HG02610 (cell line): ENCODE results near the gene SPTBN1.

ENCODE experiments used
- ATAC-seq: cut with Tn5 transposase; IDR thresholded peaks from one replicate; pipeline ENCODE4 v1.9.1; 2021; ENCODE audit warnings: mild to moderate bottlenecking, moderate library complexity; ENCODE audit not compliant: unreplicated experiment

The SPTBN1 gene

GRCh38 chr2:54570925-54571694, 115.0 kb downstream of the SPTBN1 start:
- ATAC-seq, result peak; percentile 64

GRCh38 chr2:54572262-54572635, 116.1 kb downstream of the SPTBN1 start:
- ATAC-seq, result peak; percentile 12

GRCh38 chr2:54572636-54573536, 116.8 kb downstream of the SPTBN1 start:
- no peak for ATAC-seq

GRCh38 chr2:54573537-54573919, 117.4 kb downstream of the SPTBN1 start:
- no peak for ATAC-seq

- peak; percentile 24 for ATAC-seq
Observed at GRCh38 chr2:54574107-54574859, 118.2 kb downstream of the SPTBN1 start.

GRCh38 chr2:54574860-54575247, 118.7 kb downstream of the SPTBN1 start:
- no peak for ATAC-seq

GRCh38 chr2:54575379-54575888, 119.3 kb downstream of the SPTBN1 start:
- ATAC-seq, result no peak

- ATAC-seq, result no peak
Observed at GRCh38 chr2:54577035-54577434, 120.9 kb downstream of the SPTBN1 start.

- no peak for ATAC-seq
Observed at GRCh38 chr2:54577944-54578647, 122.0 kb downstream of the SPTBN1 start.

GRCh38 chr2:54578648-54579045, 122.5 kb downstream of the SPTBN1 start:
- no peak for ATAC-seq

- ATAC-seq, result no peak
Observed at GRCh38 chr2:54579061-54579681, 123.0 kb downstream of the SPTBN1 start.

GRCh38 chr2:54579682-54580620, 123.8 kb downstream of the SPTBN1 start:
- peak; percentile 72 for ATAC-seq

GRCh38 chr2:54581326-54582039, 125.4 kb downstream of the SPTBN1 start:
- no peak for ATAC-seq

- ATAC-seq, result no peak
Observed at GRCh38 chr2:54582987-54583386, 126.9 kb downstream of the SPTBN1 start.

- no peak for ATAC-seq
Observed at GRCh38 chr2:54584598-54584997, 128.5 kb downstream of the SPTBN1 start.

- peak; percentile 23 for ATAC-seq
Observed at GRCh38 chr2:54585136-54585733, 129.1 kb downstream of the SPTBN1 start.

- ATAC-seq, result no peak
Observed at GRCh38 chr2:54586062-54586461, 129.9 kb downstream of the SPTBN1 start.

- ATAC-seq, result no peak
Observed at GRCh38 chr2:54586494-54586893, 130.4 kb downstream of the SPTBN1 start.
